ENCODE results near the gene OPCML.
"Not testable (repeated sequence)": the region's sequence is repeated elsewhere in the genome, so short reads cannot be mapped to it uniquely, and the experiment has no call there.

OPCML gene

GRCh38 chr11:132379540-132379939 is 1152.8 kb downstream of the OPCML start:
- no peak overlapping the region for H2AFZ ChIP-seq (ENCODE audit: low read depth)
- no peaks in the 10 kb centered on the region for H3K4me1 ChIP-seq (ENCODE audit: low read depth, poor library complexity, severe bottlenecking)
- no peak overlapping the region for H3K4me2 ChIP-seq
- no peak for TF ChIP-seq CTCF (conservative IDR thresholded peaks at IDR 0.05; ENCODE audit: low read depth, low read length)
- no peaks in the 10 kb centered on the region for H3K79me2 ChIP-seq (ENCODE audit: insufficient read depth, low read depth)
- no peaks in the 10 kb centered on the region for H3K27me3 ChIP-seq (ENCODE audit: insufficient read depth, low read depth)
- H3K27ac ChIP-seq = no peak overlapping the region
- H4K20me1 ChIP-seq (ENCODE audit: insufficient read depth) = no peaks in the 10 kb centered on the region
- no peaks in the 10 kb centered on the region for H3K36me3 ChIP-seq (ENCODE audit: insufficient read depth)
- no peak overlapping the region for H3K9ac ChIP-seq
- H3K4me3 ChIP-seq (IDR thresholded peaks at IDR 0.05; ENCODE audit: insufficient read depth, low read depth, low read length) = no peak overlapping the region

- no peak overlapping the region for H3K4me3 ChIP-seq (IDR thresholded peaks at IDR 0.05; ENCODE audit: insufficient read depth, low read depth, low read length)
- no peak overlapping the region for H3K4me2 ChIP-seq
- no peaks in the 10 kb centered on the region for H3K79me2 ChIP-seq (ENCODE audit: insufficient read depth, low read depth)
- H3K4me1 ChIP-seq (ENCODE audit: low read depth, poor library complexity, severe bottlenecking) = peaks cover 14% of the 10 kb centered on the region
- no peak for TF ChIP-seq CTCF (conservative IDR thresholded peaks at IDR 0.05; ENCODE audit: low read depth, low read length)
- no peak overlapping the region for H2AFZ ChIP-seq (ENCODE audit: low read depth)
- no peaks in the 10 kb centered on the region for H3K36me3 ChIP-seq (ENCODE audit: insufficient read depth)
- H3K27ac ChIP-seq = no peak overlapping the region
- no peaks in the 10 kb centered on the region for H4K20me1 ChIP-seq (ENCODE audit: insufficient read depth)
- no peak overlapping the region for H3K9ac ChIP-seq
- H3K27me3 ChIP-seq (ENCODE audit: insufficient read depth, low read depth) = no peaks in the 10 kb centered on the region
These were observed 1158.7 kb downstream of the OPCML start for GRCh38 chr11:132373405-132374143.

- H3K27ac ChIP-seq; H3K36me3 ChIP-seq (ENCODE audit: insufficient read depth); H2AFZ ChIP-seq (ENCODE audit: low read depth); H3K4me3 ChIP-seq (IDR thresholded peaks at IDR 0.05; ENCODE audit: insufficient read depth, low read depth, low read length); H3K27me3 ChIP-seq (ENCODE audit: insufficient read depth, low read depth); H3K79me2 ChIP-seq (ENCODE audit: insufficient read depth, low read depth); H3K9ac ChIP-seq; H4K20me1 ChIP-seq (ENCODE audit: insufficient read depth); H3K4me2 ChIP-seq: not testable (repeated sequence)
- H3K4me1 ChIP-seq (ENCODE audit: low read depth, poor library complexity, severe bottlenecking) = peaks cover 14% of the 10 kb centered on the region
These were observed 1162.2 kb downstream of the OPCML start for GRCh38 chr11:132370114-132370513.

- Histone ChIP-seq H3K27me3 (ENCODE audit: insufficient read depth, low read depth) (no peaks in the 10 kb centered on the region), H3K9ac (no peak overlapping the region), H2AFZ (ENCODE audit: low read depth) (no peak overlapping the region), H3K36me3 (ENCODE audit: insufficient read depth) (no peaks in the 10 kb centered on the region), H3K4me2 (no peak overlapping the region), H3K4me1 (ENCODE audit: low read depth, poor library complexity, severe bottlenecking) (peaks cover 4% of the 10 kb centered on the region), H3K27ac (no peak overlapping the region), H3K79me2 (ENCODE audit: insufficient read depth, low read depth) (no peaks in the 10 kb centered on the region), H4K20me1 (ENCODE audit: insufficient read depth) (no peaks in the 10 kb centered on the region), H3K4me3 (IDR thresholded peaks at IDR 0.05; ENCODE audit: insufficient read depth, low read depth, low read length) (no peak overlapping the region)
- no peak for TF ChIP-seq CTCF (conservative IDR thresholded peaks at IDR 0.05; ENCODE audit: low read depth, low read length)
These were observed 1165.0 kb downstream of the OPCML start for GRCh38 chr11:132367293-132367692.

GRCh38 chr11:132365650-132366049 is 1166.7 kb downstream of the OPCML start:
- Histone ChIP-seq H3K27ac (no peak overlapping the region), H3K79me2 (ENCODE audit: insufficient read depth, low read depth) (no peaks in the 10 kb centered on the region), H3K4me2 (no peak overlapping the region), H3K9ac (no peak overlapping the region), H3K27me3 (ENCODE audit: insufficient read depth, low read depth) (no peaks in the 10 kb centered on the region), H3K4me3 (IDR thresholded peaks at IDR 0.05; ENCODE audit: insufficient read depth, low read depth, low read length) (no peak overlapping the region), H4K20me1 (ENCODE audit: insufficient read depth) (no peaks in the 10 kb centered on the region), H3K4me1 (ENCODE audit: low read depth, poor library complexity, severe bottlenecking) (peaks cover 20% of the 10 kb centered on the region), H2AFZ (ENCODE audit: low read depth) (no peak overlapping the region), H3K36me3 (ENCODE audit: insufficient read depth) (no peaks in the 10 kb centered on the region)
- TF ChIP-seq CTCF (conservative IDR thresholded peaks at IDR 0.05; ENCODE audit: low read depth, low read length) = no peak

Measured in KMS-11 (cell line).